Left ventricle myocardium inferior (tissue), 1 donor: Measurements from ENCODE around the gene SAPCD2. TPM values are rescaled to one million over a fixed set of nuclear protein-coding genes. Genes with fewer than 3 reads are reported as not detected.

Experiments
- DNase-seq: peaks from one replicate; pipeline ENCODE4 v3.0.0-alpha.2; 2020
- H3K27ac ChIP-seq: fragments of 200-600 bp; replicated peaks from 2 replicates; pipeline ENCODE4 v1.8.0; 2021
- H3K27me3 ChIP-seq: fragments of 200-600 bp; 2 replicates; pipeline ENCODE4 v1.8.0; 2021; ENCODE audit warnings: low read depth
- H3K36me3 ChIP-seq: fragments of 200-600 bp; 2 replicates; pipeline ENCODE4 v1.8.0; 2021
- H3K4me1 ChIP-seq: fragments of 200-600 bp; 2 replicates; pipeline ENCODE4 v1.8.0; 2021
- H3K4me3 ChIP-seq: fragments of 200-600 bp; 2 replicates; pipeline ENCODE4 v1.8.0; 2021; ENCODE audit warnings: mild to moderate bottlenecking, moderate library complexity
- H3K9me3 ChIP-seq: fragments of 200-600 bp; replicated peaks from 2 replicates; pipeline ENCODE4 v1.8.0; 2021
- intact Hi-C: fragments of 100-400 bp; cut with micrococcal nuclease; formaldehyde crosslinking; loops from one replicate; pipeline ENCODE4 v1.11.0; 2022
- total RNA-seq: library from RNA; stranded (reverse); fragmentation: NEBNext Ultra II Directional; extraction: Animal tissue kit (Norgen Biotek cat#: 25700); gene quantifications from one replicate; pipeline ENCODE4 v1.2.1, GENCODE V29; 2021
- TF ChIP-seq, protein P1 (sequence below): fragments of 200-600 bp; IDR thresholded peaks from 2 replicates; pipeline ENCODE4 v1.8.0; 2021; ENCODE audit warnings: antibody characterized with exemption, mild to moderate bottlenecking, borderline replicate concordance
- donor health status: DM: no; HTN: yes; CAD: no; lungs with severe emphysema.

SAPCD2 gene
- total RNA-seq, 1 donor from 2014 or later = 0.25 TPM

DNA sequence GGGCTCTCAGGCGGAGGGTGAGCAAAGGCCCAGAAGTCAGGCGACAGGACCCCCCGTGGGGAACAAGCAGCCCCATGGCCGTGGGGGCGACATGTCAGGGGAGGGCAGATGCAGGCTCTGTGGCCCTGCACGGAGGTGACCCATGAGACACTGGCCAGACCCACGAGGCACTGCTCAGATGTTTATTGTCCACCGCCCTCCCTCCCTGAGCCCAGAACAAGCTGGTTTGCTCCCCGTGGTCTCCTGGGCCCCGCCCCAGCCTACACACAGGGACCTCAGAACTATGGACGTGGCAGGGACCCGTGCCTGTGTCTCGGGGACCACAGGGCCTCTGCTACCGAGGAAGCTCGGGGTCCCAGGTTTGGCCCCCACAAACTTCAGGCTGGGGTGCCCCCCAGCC lies 40.4 kb downstream of the SAPCD2 start:
- Histone ChIP-seq H3K27me3 (no peaks in the 10 kb centered on the region), H3K27ac (no peak overlapping the region), H3K4me1 (peaks cover 39% of the 10 kb centered on the region), H3K36me3 (no peaks in the 10 kb centered on the region), H3K4me3 (no peak overlapping the region), H3K9me3 (no peaks in the 10 kb centered on the region)
- TF ChIP-seq, protein P1, sequence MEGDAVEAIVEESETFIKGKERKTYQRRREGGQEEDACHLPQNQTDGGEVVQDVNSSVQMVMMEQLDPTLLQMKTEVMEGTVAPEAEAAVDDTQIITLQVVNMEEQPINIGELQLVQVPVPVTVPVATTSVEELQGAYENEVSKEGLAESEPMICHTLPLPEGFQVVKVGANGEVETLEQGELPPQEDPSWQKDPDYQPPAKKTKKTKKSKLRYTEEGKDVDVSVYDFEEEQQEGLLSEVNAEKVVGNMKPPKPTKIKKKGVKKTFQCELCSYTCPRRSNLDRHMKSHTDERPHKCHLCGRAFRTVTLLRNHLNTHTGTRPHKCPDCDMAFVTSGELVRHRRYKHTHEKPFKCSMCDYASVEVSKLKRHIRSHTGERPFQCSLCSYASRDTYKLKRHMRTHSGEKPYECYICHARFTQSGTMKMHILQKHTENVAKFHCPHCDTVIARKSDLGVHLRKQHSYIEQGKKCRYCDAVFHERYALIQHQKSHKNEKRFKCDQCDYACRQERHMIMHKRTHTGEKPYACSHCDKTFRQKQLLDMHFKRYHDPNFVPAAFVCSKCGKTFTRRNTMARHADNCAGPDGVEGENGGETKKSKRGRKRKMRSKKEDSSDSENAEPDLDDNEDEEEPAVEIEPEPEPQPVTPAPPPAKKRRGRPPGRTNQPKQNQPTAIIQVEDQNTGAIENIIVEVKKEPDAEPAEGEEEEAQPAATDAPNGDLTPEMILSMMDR = no peak
- DNase-seq = no peak
- intact Hi-C loops = no loop called here

DNA sequence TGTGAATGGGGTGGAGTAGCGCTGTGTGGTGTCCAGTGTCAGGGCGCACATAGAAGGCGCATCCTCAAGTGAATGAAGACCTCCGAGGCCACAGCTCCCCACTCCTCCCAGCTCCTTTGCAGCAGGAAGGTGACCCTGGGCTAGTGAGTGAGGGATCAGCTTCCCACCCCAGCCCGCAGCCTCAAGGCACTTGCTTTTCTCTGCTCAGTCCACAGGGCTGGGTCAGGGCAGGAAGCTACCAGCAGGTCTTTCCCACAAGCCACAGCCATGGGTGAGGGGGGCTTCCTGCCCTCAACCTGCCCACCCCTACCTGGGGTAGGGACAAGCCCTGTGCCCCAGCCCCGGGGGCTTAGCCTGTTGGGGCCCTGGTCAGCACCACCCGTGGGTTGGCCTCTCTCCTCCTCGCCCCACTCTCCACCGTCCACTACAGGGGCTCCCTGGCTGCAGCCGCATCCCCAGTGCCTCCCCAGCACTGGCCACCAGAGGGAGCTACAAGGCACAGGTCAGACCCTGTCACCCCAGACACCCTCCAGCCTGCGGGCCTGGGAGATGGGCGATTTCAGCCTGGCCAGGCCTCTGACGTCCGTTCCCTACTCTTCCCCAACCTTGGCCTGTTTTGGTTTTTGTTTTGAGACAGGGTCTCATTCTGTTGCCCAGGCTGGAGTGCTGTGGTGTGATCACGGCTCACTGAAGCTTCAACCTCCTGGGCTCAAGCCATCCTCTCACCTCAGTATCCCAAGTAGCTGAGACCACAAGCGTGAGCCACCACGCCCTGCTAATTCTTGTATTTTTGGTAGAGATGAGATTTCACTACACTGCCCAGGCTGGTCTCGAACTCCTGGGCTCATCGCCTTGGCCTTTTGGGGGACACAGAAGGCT lies 41.1 kb downstream of the SAPCD2 start:
- H3K36me3 ChIP-seq = no peaks in the 10 kb centered on the region
- H3K27ac ChIP-seq = peak overlapping the region; percentile 0
- no peaks in the 10 kb centered on the region for H3K27me3 ChIP-seq
- H3K4me3 ChIP-seq = peak overlapping the region; percentile 77
- TF ChIP-seq, protein P1 = peak; percentile 90
- intact Hi-C loops = no loop called here
- DNase-seq = peak; percentile 86
- H3K9me3 ChIP-seq = no peaks in the 10 kb centered on the region
- peaks cover 32% of the 10 kb centered on the region for H3K4me1 ChIP-seq

GRCh38 chr9:137028263-137029057 lies 41.9 kb downstream of the SAPCD2 start:
- no peaks in the 10 kb centered on the region for H3K36me3 ChIP-seq
- peak overlapping the region; percentile 77 for H3K4me3 ChIP-seq
- intact Hi-C loops = no loop called here
- no peaks in the 10 kb centered on the region for H3K9me3 ChIP-seq
- peak overlapping the region; percentile 66 for H3K27ac ChIP-seq
- DNase-seq = peak; percentile 77
- no peaks in the 10 kb centered on the region for H3K27me3 ChIP-seq
- H3K4me1 ChIP-seq = peaks cover 31% of the 10 kb centered on the region
- TF ChIP-seq, protein P1 = no peak

DNA sequence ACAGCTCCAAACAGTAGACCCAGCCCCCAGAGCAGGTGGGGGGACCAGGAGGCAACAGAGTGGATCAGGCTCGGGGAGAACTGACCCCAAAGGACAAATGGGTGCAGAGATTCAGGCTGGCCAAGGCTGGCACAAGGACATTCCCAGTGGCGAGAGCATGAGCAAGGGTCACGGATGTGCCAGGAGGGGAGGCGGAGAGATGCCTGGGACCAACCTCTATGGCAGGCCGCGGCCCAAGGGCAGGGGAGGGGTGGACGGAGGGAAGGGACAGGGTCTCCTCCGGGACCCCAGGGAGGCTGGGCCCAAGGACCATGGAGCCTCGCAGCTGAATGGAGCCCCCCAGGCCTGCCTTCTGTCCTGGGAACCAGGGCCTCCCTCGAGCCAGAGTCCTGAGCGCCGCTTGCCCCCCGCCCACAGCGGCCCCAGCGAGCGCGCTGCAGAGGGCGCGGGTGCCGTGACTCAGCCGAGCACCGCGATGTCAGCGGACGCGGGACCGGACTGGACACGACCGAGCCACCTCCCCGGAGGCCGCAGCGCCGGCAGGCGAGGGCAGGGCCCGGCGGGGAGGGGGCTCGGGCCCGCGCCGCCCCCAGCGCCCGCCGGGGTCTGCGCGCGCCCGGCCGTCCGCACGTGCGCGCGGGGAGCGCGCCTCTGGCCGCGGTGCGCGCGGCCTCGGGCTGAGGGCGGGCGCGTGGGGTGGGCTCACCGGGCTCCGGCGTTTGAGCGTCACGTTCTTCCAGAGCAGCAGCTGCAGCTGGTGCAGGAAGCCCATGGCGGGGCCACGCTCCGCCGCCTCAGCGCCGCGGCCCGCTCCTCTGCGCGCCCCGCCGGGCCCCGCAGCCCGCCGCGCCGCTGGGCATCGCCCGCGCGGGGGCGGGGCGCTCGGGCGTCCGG lies 42.7 kb downstream of the SAPCD2 start, which contains the start of gene ABCA2:
Gene ABCA2, minus strand, starts transcription at position 869 of the 894 bp plus-strand sequence. Its CDS starts 97 bp downstream, at position 772.
- intact Hi-C loops = no loop called here
- Histone ChIP-seq H3K4me3 (peak within 1 kb of the TSS; percentile 77), H3K4me1 (peaks cover 31% of the 10 kb centered on the region), H3K36me3 (no peaks in the 10 kb centered on the region), H3K27me3 (no peaks in the 10 kb centered on the region), H3K9me3 (no peaks in the 10 kb centered on the region), H3K27ac (peak within 1 kb of the TSS; percentile 66)
- no peak for DNase-seq
- TF ChIP-seq, protein P1 = no peak

DNA sequence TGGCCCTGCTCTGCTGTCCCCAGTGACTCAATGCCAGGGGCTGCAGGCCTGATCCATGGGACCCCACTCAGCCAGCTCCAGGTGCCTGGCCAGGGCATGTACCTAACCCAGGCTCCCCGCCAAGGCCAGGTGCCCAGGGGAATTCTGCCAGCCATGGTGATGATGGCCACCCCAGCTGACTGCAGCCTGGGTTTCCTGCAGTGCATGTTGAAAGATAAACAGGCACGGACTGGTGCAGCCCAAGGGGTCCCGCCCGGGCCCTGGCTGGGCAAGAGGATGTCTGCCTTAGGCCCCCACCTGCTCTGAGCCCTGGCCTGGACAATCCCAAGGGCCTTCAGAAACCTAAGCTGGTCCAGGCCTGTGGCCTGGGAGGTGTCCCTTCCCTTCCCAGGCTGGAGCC lies 43.5 kb downstream of the SAPCD2 start:
- Histone ChIP-seq H3K27me3 (no peaks in the 10 kb centered on the region), H3K9me3 (no peaks in the 10 kb centered on the region), H3K27ac (peak overlapping the region; percentile 49), H3K36me3 (no peaks in the 10 kb centered on the region), H3K4me1 (peaks cover 31% of the 10 kb centered on the region), H3K4me3 (peak overlapping the region; percentile 77)
- DNase-seq = no peak
- TF ChIP-seq, protein P1 = no peak
- intact Hi-C loops = no loop called here
